GM19240 (cell line): ENCODE measurements around the gene BRS3.
A peak's percentile ranks its signal among the peaks of the same experiment; 100 is the strongest.

Experiments used
- DNase-seq: peaks from one replicate; pipeline ENCODE4 v3.0.0; 2011; ENCODE audit warnings: low spot score; ENCODE audit not compliant: insufficient read length

BRS3 gene

GRCh38 chrX:136495043-136495442, 7.3 kb downstream of the BRS3 start:
- DNase-seq: no peak

DNA sequence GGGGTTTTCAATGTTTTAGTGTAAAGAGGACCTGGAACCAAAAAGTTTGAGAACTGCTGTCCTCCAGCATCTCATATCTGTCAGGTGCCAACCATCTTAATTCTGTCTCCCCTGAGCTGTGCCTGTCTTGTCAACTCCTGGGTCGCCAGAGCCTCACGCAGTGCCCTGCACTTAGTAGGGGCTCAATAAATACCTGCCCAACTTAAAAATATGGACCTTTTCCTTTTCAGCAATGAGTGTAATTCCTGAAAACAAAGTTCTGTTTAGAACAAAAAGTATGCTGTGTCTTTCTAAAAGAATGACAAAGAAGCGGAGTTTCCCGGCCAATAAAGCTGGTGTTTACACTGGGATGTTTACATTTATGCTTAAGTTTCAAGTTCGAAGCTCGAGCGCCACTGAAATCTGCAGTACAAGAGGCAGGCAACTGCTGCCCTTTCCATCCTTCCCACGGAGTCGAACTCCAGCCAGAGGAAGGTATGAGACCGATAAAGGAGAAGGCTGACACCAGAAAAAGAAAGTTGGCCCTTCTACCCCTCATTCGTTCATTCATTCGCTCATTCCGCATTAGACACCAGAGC, 8.5 kb downstream of the BRS3 start:
- DNase-seq: no peak

- DNase-seq: peak; percentile 18
Observed at GRCh38 chrX:136496764-136497555, 9.2 kb downstream of the BRS3 start.

GRCh38 chrX:136497556-136498052, 9.9 kb downstream of the BRS3 start, which contains the start of gene HTATSF1:
HTATSF1 (plus strand) TSS chrX:136497592; CDS start chrX:136497685, 93 bp downstream.
- no peak for DNase-seq

- DNase-seq: no peak
Observed at GRCh38 chrX:136519069-136519468, 31.3 kb downstream of the BRS3 start.

GRCh38 chrX:136523770-136524169, 36.0 kb downstream of the BRS3 start:
- DNase-seq: no peak

DNA sequence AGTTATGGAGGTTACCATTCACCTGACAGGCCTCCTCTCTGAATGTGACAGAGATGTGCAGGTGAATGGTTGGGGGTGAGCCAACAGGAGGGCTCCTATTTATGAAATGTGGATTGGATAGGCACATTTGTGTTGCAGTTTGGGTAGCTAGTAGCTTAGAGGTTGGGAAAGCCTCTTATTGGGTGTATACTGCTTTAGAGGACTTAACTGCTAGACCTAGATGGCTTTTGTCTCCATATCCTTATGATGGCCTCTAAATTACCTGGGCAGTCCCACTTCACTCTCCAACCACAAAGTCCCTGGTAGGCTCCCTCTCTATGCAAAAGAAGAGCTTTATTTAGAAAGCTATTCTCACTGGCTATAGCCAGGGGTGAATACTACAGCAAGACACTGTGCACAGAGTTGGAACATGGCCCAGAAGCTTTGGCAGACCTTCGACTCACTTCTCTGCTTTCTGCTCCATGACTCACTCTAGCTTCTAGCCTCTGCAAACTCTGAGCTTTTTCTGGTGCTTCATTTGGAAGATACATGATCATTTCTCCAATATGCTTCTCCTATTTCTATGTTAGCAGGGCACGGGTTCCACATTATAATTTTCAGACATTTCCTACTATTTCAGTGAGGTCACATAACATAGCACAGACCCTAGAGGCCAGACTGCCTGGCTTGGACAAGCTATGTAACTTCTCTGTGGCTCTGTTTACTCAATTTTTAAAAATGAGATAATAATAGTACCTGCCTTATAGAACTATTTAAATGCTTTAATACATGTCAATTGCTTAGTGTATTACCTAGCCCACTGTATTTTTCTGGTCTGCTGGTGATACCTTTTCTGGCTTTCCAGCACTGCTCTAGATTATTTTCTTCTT, 38.2 kb downstream of the BRS3 start:
- no peak for DNase-seq

GRCh38 chrX:136528645-136529315, 41.0 kb downstream of the BRS3 start:
- DNase-seq: no peak

GRCh38 chrX:136529795-136530194, 42.0 kb downstream of the BRS3 start:
- DNase-seq: no peak

DNA sequence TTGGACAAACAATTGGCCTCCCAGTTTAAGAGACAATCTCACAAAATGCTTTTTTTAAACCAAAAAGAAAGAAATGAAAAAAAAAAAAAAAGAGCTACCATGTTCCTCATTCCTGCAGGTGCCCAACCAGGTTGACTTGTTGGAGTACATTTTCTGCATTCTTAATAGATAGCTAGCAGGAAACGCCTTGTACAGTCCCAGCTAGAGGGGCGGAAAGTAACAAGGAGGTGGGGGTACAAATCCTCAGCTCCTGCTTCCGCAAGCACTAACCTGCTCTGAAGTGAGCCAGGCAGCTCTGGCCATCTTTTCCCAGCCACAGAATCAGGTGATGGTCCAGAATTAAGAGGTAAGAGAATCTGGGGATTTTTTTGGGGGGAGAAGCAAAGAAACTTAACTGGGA, 44.2 kb downstream of the BRS3 start, which contains the start of gene VGLL1:
VGLL1 (plus strand) TSS at position 265 of the 400 bp plus-strand sequence. CDS start 3,806 bp downstream, outside the sequence.
- DNase-seq: no peak

DNA sequence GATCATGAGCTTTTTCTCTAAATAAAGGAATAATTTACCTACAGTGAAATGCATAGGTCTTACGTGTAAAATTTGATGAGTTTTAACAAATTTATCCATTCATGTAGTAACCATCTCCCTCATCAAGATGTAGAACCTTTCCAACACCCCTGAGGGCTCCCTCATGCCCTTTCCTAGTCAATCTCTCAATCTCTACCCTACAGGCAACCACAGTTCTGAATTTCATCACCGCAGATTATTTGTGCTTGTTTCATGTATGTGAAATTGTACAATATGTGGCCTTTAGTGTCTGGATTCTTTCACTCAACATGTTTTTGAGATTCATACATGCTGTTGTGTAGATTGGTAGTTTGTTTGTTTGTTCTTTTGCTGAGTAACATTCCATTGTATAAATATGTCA, 46.4 kb downstream of the BRS3 start:
- DNase-seq: no peak

GRCh38 chrX:136538811-136539210, 51.1 kb downstream of the BRS3 start:
- DNase-seq: no peak

DNA sequence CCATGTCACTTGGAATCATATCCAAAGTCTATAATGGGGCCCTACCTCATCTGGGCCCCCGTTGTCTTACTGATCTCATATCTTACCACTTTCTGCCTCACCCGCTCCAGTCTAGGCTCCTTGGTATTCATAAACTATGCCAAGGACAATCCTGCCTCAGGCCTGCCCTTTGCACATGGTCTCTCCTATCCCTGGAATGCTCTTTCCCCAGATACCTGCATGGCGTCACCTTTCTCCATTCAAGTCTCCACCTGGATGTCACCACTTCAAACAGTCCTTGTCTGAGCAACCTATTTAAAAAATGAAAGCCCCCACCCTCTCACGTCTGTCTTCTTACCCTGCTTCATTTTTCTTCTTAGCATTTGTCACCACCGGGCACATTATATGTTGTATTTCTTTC, 52.5 kb downstream of the BRS3 start:
- no peak for DNase-seq

DNA sequence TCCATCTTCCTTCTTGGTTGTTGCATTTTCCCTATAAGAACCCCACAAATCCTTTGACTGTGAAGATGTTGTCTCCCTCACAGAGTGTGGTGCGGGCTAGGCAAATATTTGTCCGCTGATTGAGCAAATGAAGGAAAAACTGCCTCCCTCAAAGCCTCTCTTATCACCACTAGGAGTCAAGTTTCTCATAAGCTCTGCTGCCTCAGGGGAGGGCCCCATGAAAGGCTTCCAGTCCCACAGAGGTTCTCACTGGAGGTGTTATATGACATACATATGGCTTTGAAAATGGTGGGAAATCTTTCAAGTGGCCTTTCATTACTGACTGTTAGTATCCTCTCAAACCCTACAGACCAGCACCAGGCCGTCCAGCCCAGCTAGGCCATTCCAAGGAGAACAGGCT, 53.5 kb downstream of the BRS3 start:
- no peak for DNase-seq

DNA sequence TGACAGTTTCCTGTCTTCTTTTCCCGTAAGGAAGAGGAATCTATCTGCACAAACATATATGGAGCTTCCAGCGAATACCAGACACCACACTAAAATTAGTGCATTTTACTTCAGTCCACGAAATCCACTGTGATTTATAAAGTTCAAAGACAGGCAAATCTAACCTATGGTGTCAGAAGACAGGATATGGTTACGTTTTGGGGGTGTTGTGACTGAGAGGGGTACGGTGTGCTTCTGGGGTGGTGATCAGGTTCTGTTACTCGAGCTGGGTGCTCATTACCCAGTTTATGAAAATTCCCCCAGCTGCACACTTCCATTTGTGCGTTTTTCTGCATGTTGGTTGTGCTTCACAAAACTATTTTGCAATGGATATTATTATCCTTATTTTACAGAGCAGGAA, 54.5 kb downstream of the BRS3 start:
- no peak for DNase-seq
